IMR-90 (cell line): ENCODE data around the gene CATSPER3. TPM values are rescaled to one million over a fixed set of nuclear protein-coding genes. Genes with fewer than 3 reads are reported as not detected.

Source experiments
- ATAC-seq: fragments of 200-7000 bp; cut with Tn5 transposase; 2 replicates; pipeline ENCODE4 v1.9.1; 2020; ENCODE audit warnings: low read depth, mild to moderate bottlenecking, moderate library complexity
- BruUV-seq: library from RNA; stranded (reverse); fragments of 400-500 nt; replicated peaks from 2 replicates; lab custom pipeline; 2021; lab: Mats Ljungman, UMichigan
- CTCF ChIA-PET: fragments of 300-600 bp; formaldehyde crosslinking; extraction: SDS; loops from one replicate; lab custom pipeline; 2021; ENCODE audit warnings: antibody characterized with exemption; lab: Yijun Ruan, JAX
- POLR2A ChIA-PET: fragments of 300-600 bp; sonication (Branson Sonifier 250); formaldehyde crosslinking; loops from one replicate; lab custom pipeline; 2022; ENCODE audit warnings: antibody characterized with exemption; ENCODE audit not compliant: unreplicated experiment; lab: Charles Lee
- DNase-seq: peaks from one replicate; pipeline ENCODE4 v3.0.0; 2013
- H2AFZ ChIP-seq: replicated peaks from 2 replicates; pipeline ENCODE3; 2013; ENCODE audit warnings: low read length, mild to moderate bottlenecking; ENCODE audit not compliant: poor library complexity
- H2AK5ac ChIP-seq: 2 replicates; pipeline ENCODE4 v1.6.1; 2013; ENCODE audit warnings: low read depth, low read length, inconsistent platforms
- H2AK9ac ChIP-seq: replicated peaks from 2 replicates; pipeline ENCODE3; 2013; ENCODE audit warnings: mild to moderate bottlenecking, low read depth, low read length, moderate library complexity; ENCODE audit not compliant: poor library complexity
- H2BK120ac ChIP-seq: 2 replicates; pipeline ENCODE4 v1.6.1; 2013; ENCODE audit warnings: low read depth, low read length, inconsistent platforms
- H2BK15ac ChIP-seq: 3 replicates; pipeline ENCODE4 v1.6.1; 2013; ENCODE audit warnings: low read depth, low read length, inconsistent platforms
- H2BK20ac ChIP-seq: 2 replicates; pipeline ENCODE4 v1.6.1; 2013; ENCODE audit warnings: low read depth, mild to moderate bottlenecking, inconsistent platforms, low read length, moderate library complexity
- H2BK5ac ChIP-seq: 2 replicates; pipeline ENCODE4 v1.6.1; 2013; ENCODE audit warnings: mild to moderate bottlenecking, low read depth, low read length, inconsistent platforms; ENCODE audit not compliant: poor library complexity, severe bottlenecking
- H3K14ac ChIP-seq: replicated peaks from 2 replicates; pipeline ENCODE4 v1.6.1; 2013; ENCODE audit warnings: low read depth, low read length, inconsistent platforms
- H3K18ac ChIP-seq: 2 replicates; pipeline ENCODE4 v1.6.1; 2013; ENCODE audit warnings: low read depth, low read length, control low read depth
- H3K23ac ChIP-seq: 2 replicates; pipeline ENCODE4 v1.6.1; 2013; ENCODE audit warnings: low read depth, low read length, inconsistent platforms
- H3K27ac ChIP-seq: 2 replicates; pipeline ENCODE4 v1.5.1; 2013; ENCODE audit warnings: mild to moderate bottlenecking, control low read depth, low read length; ENCODE audit not compliant: insufficient read depth
- H3K27me3 ChIP-seq: 2 replicates; pipeline ENCODE4 v1.6.1; 2013; ENCODE audit warnings: low read length; ENCODE audit not compliant: control insufficient read depth, insufficient read depth
- H3K36me3 ChIP-seq: 2 replicates; pipeline ENCODE4 v1.6.1; 2013; ENCODE audit warnings: low read length, mixed read lengths; ENCODE audit not compliant: control insufficient read depth, insufficient read depth
- H3K4ac ChIP-seq: 2 replicates; pipeline ENCODE4 v1.6.1; 2013; ENCODE audit warnings: low read depth, low read length, inconsistent platforms
- H3K4me1 ChIP-seq: 2 replicates; pipeline ENCODE4 v1.6.1; 2013; ENCODE audit warnings: low read length, mixed read lengths; ENCODE audit not compliant: control insufficient read depth, insufficient read depth
- H3K4me2 ChIP-seq: 2 replicates; pipeline ENCODE4 v1.6.1; 2013; ENCODE audit warnings: low read depth, mild to moderate bottlenecking, control low read depth, low read length, moderate library complexity
- H3K4me3 ChIP-seq: 2 replicates; pipeline ENCODE4 v1.5.1; 2013; ENCODE audit warnings: low read depth, mild to moderate bottlenecking, control low read depth, low read length, moderate library complexity; ENCODE audit not compliant: insufficient read depth
- H3K56ac ChIP-seq: 2 replicates; pipeline ENCODE4 v1.6.1; 2013; ENCODE audit warnings: low read length, inconsistent platforms; ENCODE audit not compliant: insufficient read depth; ENCODE audit errors: extremely low read depth
- H3K79me1 ChIP-seq, 2 experiments: 2 replicates each; pipeline ENCODE4 v1.6.1; 2013; ENCODE audit warnings: low read length in 2 of 2, inconsistent platforms in 1 of 2, low read depth in 1 of 2
- H3K9ac ChIP-seq: 2 replicates; pipeline ENCODE4 v1.6.1; 2013; ENCODE audit warnings: low read depth, low read length, control low read depth
- H3K9me1 ChIP-seq: 2 replicates; pipeline ENCODE4 v1.6.1; 2013; ENCODE audit warnings: low read length, inconsistent platforms; ENCODE audit not compliant: insufficient read depth
- H3K9me3 ChIP-seq: 2 replicates; pipeline ENCODE4 v1.6.1; 2013; ENCODE audit warnings: low read length; ENCODE audit not compliant: control insufficient read depth, insufficient read depth
- H4K20me1 ChIP-seq: 2 replicates; pipeline ENCODE4 v1.6.1; 2013; ENCODE audit warnings: low read length, inconsistent platforms; ENCODE audit not compliant: insufficient read depth
- H4K5ac ChIP-seq: 2 replicates; pipeline ENCODE4 v1.6.1; 2013; ENCODE audit warnings: mild to moderate bottlenecking, low read depth, low read length, control low read depth
- H4K8ac ChIP-seq, 2 experiments: 2 replicates each; pipeline ENCODE4 v1.6.1; 2013; ENCODE audit warnings: low read depth in 2 of 2, low read length in 2 of 2, control low read depth in 1 of 2, inconsistent platforms in 1 of 2
- H4K91ac ChIP-seq: 2 replicates; pipeline ENCODE4 v1.6.1; 2013; ENCODE audit warnings: low read depth, low read length, inconsistent platforms; ENCODE audit not compliant: insufficient read depth
- BHLHE40 ChIP-seq: fragments of 150-350 bp; IDR thresholded peaks from 2 replicates; pipeline ENCODE4 v1.6.1; 2016; ENCODE audit warnings: mild to moderate bottlenecking, low read depth, low read length
- CEBPB ChIP-seq: IDR thresholded peaks from 2 replicates; pipeline ENCODE4 v1.6.1; 2012; ENCODE audit warnings: low read depth, low read length, improper control_type of control experiment
- CHD1 ChIP-seq: IDR thresholded peaks from 2 replicates; pipeline ENCODE4 v1.6.1; 2012; ENCODE audit warnings: low read depth, low read length, improper control_type of control experiment
- CTCF ChIP-seq: conservative IDR thresholded peaks from 2 replicates; pipeline ENCODE4 v1.5.1; 2012; ENCODE audit warnings: mild to moderate bottlenecking, low read depth, low read length, improper control_type of control experiment
- ELK1 ChIP-seq: fragments of 150-350 bp; IDR thresholded peaks from 2 replicates; pipeline ENCODE4 v1.6.1; 2016; ENCODE audit warnings: low read depth, mild to moderate bottlenecking, low read length, moderate library complexity, borderline replicate concordance
- FOS ChIP-seq: fragments of 150-350 bp; IDR thresholded peaks from 2 replicates; pipeline ENCODE4 v1.6.1; 2016; ENCODE audit warnings: low read depth, low read length
- MAFK ChIP-seq: IDR thresholded peaks from 2 replicates; pipeline ENCODE4 v1.6.1; 2012; ENCODE audit warnings: low read depth, low read length, improper control_type of control experiment
- MAZ ChIP-seq: IDR thresholded peaks from 2 replicates; pipeline ENCODE4 v1.6.1; 2012; ENCODE audit warnings: low read depth, mild to moderate bottlenecking, low read length, improper control_type of control experiment, moderate library complexity, borderline replicate concordance
- MXI1 ChIP-seq: IDR thresholded peaks from 2 replicates; pipeline ENCODE4 v1.6.1; 2012; ENCODE audit warnings: low read depth, mild to moderate bottlenecking, low read length, moderate library complexity, borderline replicate concordance
- NFE2L2 ChIP-seq: fragments of 150-350 bp; IDR thresholded peaks from 2 replicates; pipeline ENCODE4 v1.6.1; 2016; ENCODE audit warnings: low read depth, mild to moderate bottlenecking, low read length
- POLR2A ChIP-seq: IDR thresholded peaks from 2 replicates; pipeline ENCODE4 v1.6.1; 2012; ENCODE audit warnings: mild to moderate bottlenecking, low read depth, low read length
- RAD21 ChIP-seq: IDR thresholded peaks from 2 replicates; pipeline ENCODE4 v1.6.1; 2012; ENCODE audit warnings: low read length, improper control_type of control experiment
- RCOR1 ChIP-seq: IDR thresholded peaks from 2 replicates; pipeline ENCODE4 v1.6.1; 2012; ENCODE audit warnings: mild to moderate bottlenecking, low read length, improper control_type of control experiment; ENCODE audit not compliant: insufficient replicate concordance
- RFX5 ChIP-seq: IDR thresholded peaks from 2 replicates; pipeline ENCODE4 v1.8.0; 2012; ENCODE audit warnings: low read depth, mild to moderate bottlenecking, low read length, moderate library complexity
- SMC3 ChIP-seq: fragments of 150-350 bp; IDR thresholded peaks from 2 replicates; pipeline ENCODE4 v1.6.1; 2016; ENCODE audit warnings: low read depth, mild to moderate bottlenecking, antibody characterized with exemption, low read length, moderate library complexity
- USF2 ChIP-seq: fragments of 150-350 bp; IDR thresholded peaks from 2 replicates; pipeline ENCODE4 v1.6.1; 2017; ENCODE audit warnings: mild to moderate bottlenecking, antibody characterized with exemption, low read length, low read depth
- WGBS, 2 experiments: methylation state at CpG; one replicate each; pipeline versions ENCODE4 v1.1.5 to v1.1.7; 2013; ENCODE audit warnings: missing lambda C conversion rate in 2 of 2; ENCODE audit not compliant: insufficient read length in 1 of 2; ENCODE audit errors: extremely low coverage in 2 of 2; 5-methylcytosine and 5-hydroxymethylcytosine counted together
- dilution Hi-C: fragments of 300-500 bp; cut with HindIII; formaldehyde crosslinking; loops from one replicate; pipeline ENCODE4 v1.14.3; 2018; ENCODE audit warnings: low sequenced_read_pairs; ENCODE audit not compliant: unreplicated experiment
- in situ Hi-C: fragments of 300-500 bp; cut with MboI; formaldehyde crosslinking; loops from 3 replicates; pipeline ENCODE4 v1.14.3; 2019; ENCODE audit warnings: low sequenced_read_pairs, inconsistent platforms, mixed read lengths
- intact Hi-C: fragments of 100-400 bp; cut with micrococcal nuclease; formaldehyde crosslinking; loops from 2 replicates; pipeline ENCODE4 v1.10.0; 2022
- polyA plus RNA-seq, 3 experiments: library from polyadenylated mRNA; depleted of rRNA; stranded (reverse); fragments of >200 nt; gene quantifications; 2 replicates each; pipeline ENCODE4 v1.2.3, GENCODE V29; 2012; ENCODE audit warnings: low replicate concordance in 1 of 3
- total RNA-seq: library from RNA; depleted of rRNA; stranded (reverse); fragments of >200 nt; gene quantifications from 2 replicates; pipeline ENCODE4 v1.2.3, GENCODE V29; 2012

The CATSPER3 gene
- total and polyA plus RNA-seq, 2 of the 4 experiments (the other 2 are of a cell fraction), result under 0.01 to 0.12 TPM

- Histone ChIP-seq H3K27ac (no peak overlapping the region), H4K8ac (no peak overlapping the region), H3K4me2 (no peak overlapping the region), H3K4me3 (no peak overlapping the region), H4K91ac (no peak overlapping the region), H3K9me1 (peaks cover 4% of the 10 kb centered on the region; the same call in 1 of the 2 replicates), H3K9ac (no peak overlapping the region), H3K36me3 (no peaks in the 10 kb centered on the region; the same call in 1 of the 2 replicates), H3K9me3 (peaks cover 2% of the 10 kb centered on the region; the same call in 1 of the 2 replicates), H2AFZ (no peak overlapping the region), H2BK120ac (no peak overlapping the region), H2AK9ac (no peak overlapping the region), H3K23ac (no peak overlapping the region), H3K14ac (no peak overlapping the region), H2BK15ac (no peak overlapping the region), H2AK5ac (no peak overlapping the region), H2BK20ac (no peak overlapping the region), H3K18ac (no peak overlapping the region), H3K4me1 (no peaks in the 10 kb centered on the region), H4K20me1 (no peaks in the 10 kb centered on the region; the same call in none of the 2 replicates), H3K27me3 (0 out of 2 replicates have a peak, but pooled peaks cover 2% of the 10 kb centered on the region), H3K56ac (no peak overlapping the region), H2BK5ac (no peak overlapping the region), H4K5ac (no peak overlapping the region), H3K79me1 (no peaks in the 10 kb centered on the region), H3K4ac (no peak overlapping the region)
- in situ Hi-C loops, result no loop called here
- intact Hi-C loops, result no loop called here
- TF ChIP-seq MAFK, result no peak
- TF ChIP-seq RFX5, result no peak
- TF ChIP-seq RAD21, result no peak
- no peak for TF ChIP-seq RCOR1
- TF ChIP-seq FOS, result no peak
- TF ChIP-seq BHLHE40, result no peak
- no peak for TF ChIP-seq CTCF
- no peak for TF ChIP-seq CHD1
- no peak for TF ChIP-seq USF2
- no peak for TF ChIP-seq ELK1
- TF ChIP-seq MAZ, result no peak
- no peak for TF ChIP-seq SMC3
- TF ChIP-seq CEBPB, result no peak
- TF ChIP-seq POLR2A, result no peak
- TF ChIP-seq NFE2L2, result no peak
- no peak for TF ChIP-seq MXI1
- POLR2A ChIA-PET, result no interaction called here
- ATAC-seq (no peak), DNase-seq (no peak)
- BruUV-seq, result no TSS peak
- CTCF ChIA-PET, result no interaction called here
- dilution Hi-C loops, result no loop called here
- WGBS, 2 experiments, result 50% methylated on average over 2 of the region's 11 CpGs; no CpG with 5 or more reads in 1 of the 2 experiments
Observed at GRCh38 chr5:135007749-135008363, 40.1 kb downstream of the CATSPER3 start.
